H1 (cell line): ENCODE data around the gene RGL3.

Source experiments
- CTCF ChIP-seq, 3 experiments: IDR thresholded peaks; 1 replicate in 2 of 3; 2 replicates in 1 of 3; pipeline versions ENCODE4 v1.5.1 to v1.6.1; 2011; ENCODE audit warnings: low read length in 3 of 3, mild to moderate bottlenecking in 3 of 3, inconsistent platforms in 2 of 3, low read depth in 1 of 3, moderate library complexity in 1 of 3; ENCODE audit not compliant: insufficient read depth in 1 of 3; ENCODE audit errors: control extremely low read depth in 1 of 3
- EGR1 ChIP-seq: IDR thresholded peaks from 2 replicates; pipeline ENCODE4 v1.6.1; 2011; ENCODE audit warnings: low read depth, low read length, borderline replicate concordance
- EP300 ChIP-seq, 2 experiments: IDR thresholded peaks; 1 replicate in 1 of 2; 2 replicates in 1 of 2; pipeline ENCODE4 v1.6.1; 2011 to 2012; ENCODE audit warnings: low read depth in 2 of 2, low read length in 2 of 2, mild to moderate bottlenecking in 2 of 2, borderline replicate concordance in 1 of 2, inconsistent platforms in 1 of 2, moderate library complexity in 1 of 2
- EZH2 ChIP-seq: fragments of 200-600 bp; sonication (generic); IDR thresholded peaks from 2 replicates; pipeline ENCODE4 v1.7.1; 2012; ENCODE audit warnings: low read depth, mild to moderate bottlenecking, moderate library complexity, low read length, inconsistent platforms; ENCODE audit not compliant: severe bottlenecking
- GABPA ChIP-seq: IDR thresholded peaks from 2 replicates; pipeline ENCODE4 v1.6.1; 2011; ENCODE audit warnings: mild to moderate bottlenecking, low read length, moderate library complexity, borderline replicate concordance; ENCODE audit not compliant: insufficient read depth
- JUN ChIP-seq: IDR thresholded peaks from 2 replicates; pipeline ENCODE4 v1.6.1; 2011; ENCODE audit warnings: low read depth, mild to moderate bottlenecking, improper control_type of control experiment, low read length
- MAX ChIP-seq: IDR thresholded peaks from 2 replicates; pipeline ENCODE4 v1.6.1; 2012; ENCODE audit warnings: inconsistent platforms
- POLR2A ChIP-seq, 2 experiments: IDR thresholded peaks; 1 replicate in 1 of 2; 2 replicates in 1 of 2; pipeline ENCODE4 v1.6.1; 2011; ENCODE audit warnings: low read depth in 2 of 2, low read length in 2 of 2, mild to moderate bottlenecking in 2 of 2; ENCODE audit errors: control extremely low read depth in 1 of 2
- RAD21 ChIP-seq, 2 experiments: IDR thresholded peaks in 1 of 2; conservative IDR thresholded peaks in 1 of 2; 2 replicates each; pipeline ENCODE4 v1.6.1; 2011; ENCODE audit warnings: low read depth in 2 of 2, low read length in 2 of 2, improper control_type of control experiment in 1 of 2, inconsistent platforms in 1 of 2, mild to moderate bottlenecking in 1 of 2, moderate library complexity in 1 of 2
- SRF ChIP-seq: IDR thresholded peaks from 2 replicates; pipeline ENCODE4 v1.6.1; 2011; ENCODE audit warnings: mild to moderate bottlenecking, low read depth, low read length, moderate library complexity
- TAF1 ChIP-seq: IDR thresholded peaks from 2 replicates; pipeline ENCODE4 v1.6.1; 2011; ENCODE audit warnings: mild to moderate bottlenecking, low read depth, low read length
- TAF7 ChIP-seq: optimal IDR thresholded peaks from 2 replicates; pipeline ENCODE3; 2011; ENCODE audit warnings: low read depth, mild to moderate bottlenecking, inconsistent platforms, low read length, moderate library complexity, borderline replicate concordance
- YY1 ChIP-seq: IDR thresholded peaks from 2 replicates; pipeline ENCODE4 v1.6.1; 2011; ENCODE audit warnings: low read depth, mild to moderate bottlenecking, low read length
- ZNF274 ChIP-seq: IDR thresholded peaks from 2 replicates; pipeline ENCODE4 v1.7.0; 2012; ENCODE audit warnings: low read length, borderline replicate concordance; ENCODE audit errors: extremely low read depth

- TF ChIP-seq EP300 (IDR thresholded peaks at IDR 0.05; ENCODE audit: borderline replicate concordance in 1 of 2, low read depth in 2 of 2, low read length in 2 of 2), result no peak
- no peak for TF ChIP-seq CTCF (IDR thresholded peaks at IDR 0.05; ENCODE audit: control extremely low read depth in 1 of 3, insufficient read depth in 1 of 3, low read depth in 1 of 3, low read length in 3 of 3)
- TF ChIP-seq RAD21 (IDR thresholded peaks at IDR 0.05 in 1 of 2, conservative IDR thresholded peaks at IDR 0.05 in 1 of 2; ENCODE audit: low read depth in 2 of 2, low read length in 2 of 2), result no peak
- TF ChIP-seq EGR1, result no peak
- no peak for TF ChIP-seq EZH2
- TF ChIP-seq TAF7, result no peak
- TF ChIP-seq ZNF274, result no peak
- no peak for TF ChIP-seq GABPA
- no peak for TF ChIP-seq YY1
- no peak for TF ChIP-seq MAX
- no peak for TF ChIP-seq SRF
- TF ChIP-seq TAF1, result peak; percentile 53; the same call in 1 of the 2 replicates
- TF ChIP-seq JUN, result no peak
- no peak for TF ChIP-seq POLR2A (IDR thresholded peaks at IDR 0.05; ENCODE audit: control extremely low read depth in 1 of 2, low read depth in 2 of 2, low read length in 2 of 2)
Measured at GRCh38 chr19:11418094-11418548, 993 bp downstream of the RGL3 start.
